Frontal cortex (tissue), 1 donor: ENCODE results near the gene VIM. TPM values are rescaled to one million over a fixed set of nuclear protein-coding genes. Genes with fewer than 3 reads are reported as not detected.

Experiments
- total RNA-seq: library from RNA; depleted of rRNA; stranded (reverse); fragments of >200 nt; gene quantifications from one replicate; pipeline ENCODE4 v1.2.3, GENCODE V29; 2014

Gene VIM
- total RNA-seq, 1 donor from 2014 or later = 191 TPM

Other genes with a start within 250 kb of the VIM start
- 1.2 TPM for gene CUBN, start 98.4 kb upstream of the VIM start, total RNA-seq
- gene TRDMT1, start 26.6 kb upstream of the VIM start, total RNA-seq = 28.1 TPM
- 4.9 TPM for gene ST8SIA6, start 226.4 kb downstream of the VIM start, total RNA-seq